SHP77 (cell line): ENCODE results near the gene LPGAT1.
"Not testable (repeated sequence)": the region's sequence is repeated elsewhere in the genome, so short reads cannot be mapped to it uniquely, and the experiment has no call there.

Source experiments
- DNase-seq, 2 experiments: peaks; one replicate each; lab custom pipeline; 2025; lab: John Stamatoyannopoulos, UW

LPGAT1 gene

GRCh38 chr1:211830328-211831142, at the start of gene LPGAT1:
Gene LPGAT1, minus strand, starts transcription at chr1:211830763. Its CDS starts 1,467 bp downstream, at chr1:211829296.
- peak; percentile 57 to 73 for DNase-seq

GRCh38 chr1:211879475-211879874, 48.9 kb upstream of the LPGAT1 start:
- DNase-seq, result no peak

DNA sequence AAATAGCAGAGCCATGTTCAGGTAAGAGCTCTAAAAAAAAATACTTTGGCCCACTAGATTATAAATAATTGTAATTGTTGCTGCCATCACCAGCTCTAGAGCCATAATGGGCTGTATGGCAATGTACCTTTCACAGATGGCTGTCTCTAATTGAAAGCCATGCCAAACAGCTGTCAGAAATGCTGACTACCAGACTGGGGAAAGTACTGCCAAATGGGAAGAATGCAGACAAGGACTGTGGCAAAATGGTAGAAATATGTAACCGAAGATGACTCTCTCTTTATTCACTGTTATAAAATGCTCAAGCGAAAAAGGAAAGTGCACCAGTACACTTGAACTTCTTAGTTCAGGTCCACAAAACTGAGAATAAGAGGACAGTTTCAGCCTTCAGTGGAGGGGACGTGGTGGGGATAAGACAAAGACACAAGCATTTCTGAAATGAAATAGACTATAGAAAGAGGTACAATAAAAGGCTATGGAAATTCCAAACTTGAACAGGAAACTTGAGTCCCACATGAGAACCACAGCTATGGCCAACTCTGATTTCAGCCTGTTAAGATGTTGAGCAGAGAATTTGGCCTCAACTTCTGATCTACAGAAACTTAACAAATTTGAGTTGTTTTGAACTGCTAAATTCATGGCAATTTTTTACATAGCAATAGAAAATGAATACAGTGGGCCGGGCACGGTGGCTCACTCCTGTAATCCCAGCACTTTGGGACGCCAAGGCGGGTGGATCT, 46.5 kb upstream of the LPGAT1 start:
- DNase-seq, result no peak

GRCh38 chr1:211875541-211875940, 45.0 kb upstream of the LPGAT1 start:
- DNase-seq, result no peak

DNA sequence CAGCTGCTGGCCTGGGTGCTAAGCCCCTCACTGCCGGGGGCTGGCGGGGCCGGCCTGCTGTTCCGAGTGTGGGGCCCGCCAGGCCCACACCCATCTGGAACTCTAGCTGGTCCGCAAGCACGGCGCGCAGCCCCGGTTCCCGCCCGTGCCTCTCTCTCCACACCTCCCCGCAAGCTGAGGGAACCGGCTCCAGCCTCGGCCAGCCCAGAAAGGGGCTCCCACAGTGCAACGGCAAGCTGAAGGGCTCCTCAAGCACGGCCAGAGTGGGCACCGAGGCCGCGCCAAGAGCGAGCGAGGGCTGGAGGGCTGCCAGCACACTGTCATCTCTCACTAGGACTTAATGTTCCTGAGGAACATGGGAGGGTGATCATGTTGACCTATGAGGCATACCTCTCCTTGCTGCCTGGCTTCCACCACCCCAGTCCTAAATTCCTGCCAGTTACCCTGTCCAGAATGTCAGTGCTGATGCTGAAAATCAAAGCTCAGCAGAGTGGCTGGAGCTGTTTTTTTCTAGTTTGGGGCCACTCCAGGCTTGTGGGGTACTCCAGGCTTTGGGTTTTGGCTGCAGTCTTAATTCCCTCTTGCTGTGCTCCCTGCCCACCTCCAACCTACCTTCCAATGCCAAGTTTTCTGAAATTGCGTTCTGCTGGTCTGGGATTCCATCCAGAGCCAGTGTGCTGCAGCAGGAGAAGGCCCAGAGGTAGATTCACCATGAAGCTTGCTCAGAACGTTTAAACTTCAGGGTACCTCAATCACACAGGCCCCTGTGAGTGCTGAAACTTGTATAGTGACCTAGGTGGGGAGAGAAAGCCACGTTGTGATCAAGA, 44.2 kb upstream of the LPGAT1 start:
- no peak for DNase-seq

DNA sequence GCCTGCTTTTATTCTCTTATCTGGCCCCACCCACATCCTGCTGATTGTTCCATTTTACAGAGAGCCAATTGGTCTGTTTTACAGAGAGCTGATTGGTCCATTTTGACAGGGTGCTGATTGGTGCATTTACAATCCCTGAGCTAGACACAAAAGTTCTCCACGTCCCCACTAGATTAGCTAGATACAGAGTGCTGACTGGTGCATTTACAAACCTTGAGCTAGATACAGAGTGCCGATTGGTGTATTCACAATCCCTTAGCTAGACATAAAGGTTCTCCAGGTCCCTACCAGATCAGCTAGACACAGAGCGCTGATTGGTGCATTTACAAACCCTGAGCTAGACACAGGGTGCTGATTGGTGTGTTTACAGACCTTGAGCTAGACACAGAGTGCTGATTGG, 43.2 kb upstream of the LPGAT1 start:
- not testable (repeated sequence) for DNase-seq

GRCh38 chr1:211870156-211870555, 39.6 kb upstream of the LPGAT1 start:
- no peak for DNase-seq

DNA sequence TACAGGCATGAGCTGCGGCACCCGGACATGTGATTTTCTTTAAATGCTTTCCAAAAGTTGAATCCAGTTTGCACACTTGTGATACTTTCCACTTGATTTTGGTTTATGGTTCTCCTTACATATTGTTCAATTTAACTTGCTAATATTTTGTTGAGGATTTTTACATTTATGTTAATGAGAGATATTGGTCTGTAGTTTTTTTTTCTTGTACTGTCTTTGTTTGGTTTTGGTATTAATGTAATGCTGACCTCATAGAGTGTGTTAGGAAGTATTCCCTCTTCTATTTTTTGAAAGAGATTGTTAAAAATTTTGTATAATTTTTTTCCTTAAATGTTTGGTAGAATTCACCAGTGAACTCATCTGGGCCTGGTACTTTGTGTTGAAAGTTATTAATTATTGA, 34.6 kb upstream of the LPGAT1 start:
- no peak for DNase-seq

DNA sequence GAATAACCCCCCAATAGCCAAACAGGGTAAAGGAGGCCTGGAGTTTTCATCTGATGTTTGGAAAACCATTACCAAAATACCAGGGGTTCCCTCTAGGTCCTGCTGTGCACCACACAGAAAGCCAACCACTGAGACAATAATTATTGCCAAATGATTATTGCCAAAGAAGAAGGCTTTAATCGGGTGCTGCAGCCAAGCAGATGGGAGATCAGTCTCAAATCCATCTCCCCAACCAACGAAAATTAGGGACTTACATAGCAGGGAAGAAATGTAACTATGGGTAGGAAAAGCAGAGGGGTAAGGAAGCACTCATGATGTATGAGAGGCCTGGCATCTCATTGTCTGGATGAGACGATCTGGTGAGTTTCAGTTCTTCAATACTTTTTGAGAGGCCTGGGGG, 28.8 kb upstream of the LPGAT1 start:
- no peak for DNase-seq

GRCh38 chr1:211851174-211851573, 20.6 kb upstream of the LPGAT1 start:
- DNase-seq, result no peak

DNA sequence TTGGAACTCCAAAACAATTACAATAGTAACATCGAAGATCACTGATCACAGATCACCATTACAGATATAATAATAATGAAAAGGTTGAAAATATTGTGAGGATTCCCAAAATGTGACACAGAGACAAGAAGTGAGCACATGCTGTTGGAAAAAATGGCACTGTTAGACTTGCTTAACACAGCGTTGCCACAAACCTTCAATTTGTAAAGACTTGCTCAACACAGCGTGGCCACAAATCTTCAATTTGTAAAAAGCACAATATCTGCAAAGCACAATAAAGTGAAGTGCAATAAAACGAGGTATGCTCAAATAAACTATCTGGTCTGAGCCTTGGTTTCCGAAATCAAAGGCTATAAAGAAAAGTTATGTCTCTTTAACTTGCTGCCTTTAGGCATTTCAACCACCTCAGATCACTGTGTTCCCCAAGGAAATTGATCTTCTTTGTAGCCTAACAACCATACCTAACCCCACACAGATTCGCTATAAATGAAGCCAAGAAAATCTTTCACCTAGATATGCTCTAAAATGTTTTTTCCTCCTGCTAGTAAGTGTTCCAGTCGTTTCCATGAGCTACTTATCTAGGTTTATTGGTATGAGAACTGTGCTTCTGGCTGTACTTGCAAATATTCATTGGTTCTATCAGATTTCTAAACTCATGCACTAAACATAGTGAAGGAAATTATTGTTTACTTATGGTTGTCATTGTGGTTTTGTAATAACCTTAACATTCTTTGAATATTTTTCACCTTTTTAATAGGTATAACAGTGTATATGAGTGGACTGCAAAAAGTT, 13.1 kb upstream of the LPGAT1 start:
- DNase-seq, result no peak

DNA sequence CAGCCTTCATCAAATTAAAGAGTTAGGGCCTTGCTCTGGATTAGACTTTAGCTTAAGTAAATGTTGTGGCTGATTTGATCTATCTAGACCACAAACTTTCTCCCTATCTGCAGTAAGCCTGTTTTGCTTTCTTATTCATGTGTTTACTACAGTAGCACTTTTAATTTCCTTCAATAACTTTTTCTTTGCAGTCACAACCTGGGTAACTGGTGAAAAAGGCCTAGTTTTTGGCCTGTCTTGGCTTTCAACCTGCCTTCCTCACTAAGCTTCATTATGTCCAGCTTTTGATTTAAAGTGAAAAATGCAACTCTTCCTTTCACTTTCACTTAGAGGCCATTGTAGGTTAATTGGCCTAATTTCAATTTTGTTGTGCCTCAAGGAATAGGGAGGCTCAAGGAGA, 12.5 kb upstream of the LPGAT1 start:
- no peak for DNase-seq

DNA sequence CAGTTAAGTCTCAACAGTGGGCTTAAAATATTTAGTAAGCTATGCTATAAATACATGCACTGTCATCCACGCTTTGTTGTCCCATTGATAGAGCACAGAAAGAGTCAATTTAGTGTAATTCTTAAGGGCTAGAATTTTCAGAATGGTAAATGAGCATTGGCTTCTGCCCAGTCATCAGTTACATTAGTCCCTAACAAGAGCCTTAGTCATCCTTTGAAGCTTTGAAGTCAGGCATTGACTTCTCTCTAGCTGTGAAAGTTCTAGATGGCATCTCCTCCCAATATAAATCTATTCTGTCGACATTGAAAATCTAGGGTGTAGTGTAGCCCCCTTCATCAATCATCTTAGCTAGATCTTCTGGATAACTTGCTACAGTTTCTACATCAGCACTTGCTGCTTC, 12.0 kb upstream of the LPGAT1 start:
- DNase-seq, result no peak

GRCh38 chr1:211839106-211839505, 8.5 kb upstream of the LPGAT1 start:
- DNase-seq, result no peak

DNA sequence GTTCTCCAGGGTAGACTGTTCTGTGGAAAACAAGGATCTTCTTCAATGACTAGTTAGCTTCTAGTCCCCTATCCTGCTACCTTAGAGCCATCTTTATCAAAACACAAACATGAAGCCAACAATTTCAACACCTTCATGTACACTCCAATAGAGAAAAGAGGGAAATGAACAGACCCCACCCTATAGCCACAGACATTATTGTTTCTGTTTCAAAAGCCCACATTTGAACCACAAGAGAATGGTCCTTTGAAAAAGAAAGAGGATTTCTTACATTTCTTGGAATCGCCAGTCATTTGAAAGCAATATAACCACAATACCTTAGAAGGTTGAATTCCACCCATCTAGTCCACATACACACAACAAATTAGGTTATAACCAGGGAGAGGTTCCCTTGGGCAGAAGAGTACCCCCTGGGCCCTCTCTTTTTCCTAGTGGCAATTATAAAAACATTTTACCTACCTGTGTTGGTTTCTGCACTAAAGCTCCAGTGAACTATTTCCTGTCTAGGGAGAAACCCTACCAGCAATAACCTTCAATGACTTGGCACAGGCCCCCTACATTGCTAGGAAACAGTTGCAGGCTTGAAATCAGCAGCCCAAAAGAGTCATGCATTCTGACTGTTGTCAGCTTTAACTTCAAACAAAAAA, 2.7 kb upstream of the LPGAT1 start:
- no peak for DNase-seq

DNA sequence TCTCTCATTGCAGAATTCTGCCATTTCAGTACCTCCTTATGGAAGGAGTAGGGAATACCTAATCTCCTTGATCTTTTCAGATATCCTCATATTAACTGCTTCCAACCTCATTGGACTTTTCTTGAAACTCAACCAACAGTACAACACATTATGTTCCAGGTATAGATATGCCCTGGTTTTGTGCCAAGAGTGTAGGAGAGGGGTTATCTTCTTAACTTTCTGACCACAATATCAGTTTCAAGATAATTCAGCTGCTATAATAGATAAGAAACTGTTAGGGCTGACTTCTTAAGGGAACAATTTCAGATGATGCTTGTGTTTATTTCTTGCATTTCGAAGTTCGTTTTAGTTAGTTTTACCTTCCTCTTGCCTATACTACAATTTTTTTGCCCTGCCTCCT, 2.1 kb upstream of the LPGAT1 start:
- DNase-seq, result no peak

GRCh38 chr1:211831558-211832323, 1.2 kb upstream of the LPGAT1 start:
- peak; percentile 9 to 43 for DNase-seq

DNA sequence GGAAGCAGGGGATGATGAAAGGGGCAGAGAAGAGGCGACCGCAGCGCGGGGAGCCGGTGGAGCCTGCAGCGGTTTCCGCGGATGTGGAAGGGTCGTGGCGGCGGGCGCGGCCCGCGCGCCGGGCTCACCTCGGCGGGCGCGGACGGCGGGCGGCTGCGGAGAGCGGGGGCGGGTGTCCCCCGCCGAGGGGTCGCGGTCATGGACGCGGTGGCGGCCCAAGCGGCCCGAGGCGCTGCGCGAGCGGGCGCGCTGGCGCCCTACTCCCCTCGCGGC, 572 bp downstream of the LPGAT1 start:
- no peak for DNase-seq

GRCh38 chr1:211829343-211830054, 1.1 kb downstream of the LPGAT1 start:
- peak; percentile 16 to 49 for DNase-seq
